Activated CD4-positive, alpha-beta T cell treated with anti-CD3 and anti-CD28 coated beads for 36 hours (primary cell): ENCODE results near the gene ZBTB46. TPM values are rescaled to one million over a fixed set of nuclear protein-coding genes. Genes with fewer than 3 reads are reported as not detected.
A peak's percentile ranks its signal among the peaks of the same experiment; 100 is the strongest.

Source experiments
- ATAC-seq: fragments of 200-7000 bp; cut with Tn5 transposase; one replicate; pipeline ENCODE4 v1.10.0; 2021; ENCODE audit warnings: mild to moderate bottlenecking, moderate library complexity
- CTCF ChIA-PET: fragments of 350-600 bp; sonication (Branson Sonifier 250); formaldehyde crosslinking; loops from one replicate; lab custom pipeline; 2021; ENCODE audit warnings: antibody characterized with exemption; lab: Charles Lee
- POLR2A ChIA-PET: fragments of 350-600 bp; sonication (Branson Sonifier 250); formaldehyde crosslinking; loops from one replicate; lab custom pipeline; 2021; ENCODE audit warnings: antibody characterized with exemption, inconsistent platforms; lab: Charles Lee
- DNase-seq: peaks from one replicate; pipeline ENCODE4 v3.0.0-alpha.2; 2020
- H3K27ac Mint-ChIP-seq: one replicate; pipeline ENCODE4 v1.8.0; 2021; ENCODE audit warnings: mixed read lengths
- H3K27me3 Mint-ChIP-seq: one replicate; pipeline ENCODE4 v1.8.0; 2021; ENCODE audit warnings: mixed read lengths
- H3K36me3 Mint-ChIP-seq: one replicate; pipeline ENCODE4 v1.8.0; 2021; ENCODE audit warnings: low read depth, mixed read lengths
- H3K4me1 Mint-ChIP-seq: one replicate; pipeline ENCODE4 v1.8.0; 2021; ENCODE audit warnings: mixed read lengths
- H3K4me3 Mint-ChIP-seq: one replicate; pipeline ENCODE4 v1.8.0; 2021; ENCODE audit warnings: mild to moderate bottlenecking, moderate library complexity, mixed read lengths
- H3K9me3 Mint-ChIP-seq: one replicate; pipeline ENCODE4 v1.8.0; 2021; ENCODE audit warnings: low read depth, mixed read lengths
- intact Hi-C, 2 experiments: fragments of 100-400 bp; cut with DNase I in 1 of 2; cut with micrococcal nuclease in 1 of 2; formaldehyde crosslinking; loops; one replicate each; pipeline versions ENCODE4 v1.14.2 to v1.15.1; 2022 to 2024; cut with DNase I, micrococcal nuclease
- total RNA-seq, 2 experiments: library from RNA; stranded (reverse); gene quantifications; one replicate each; pipeline ENCODE4 v1.2.3, GENCODE V29; 2021

ZBTB46 gene
- total RNA-seq, 2 experiments from 2014 or later = 0.88 to 1.3 TPM

GRCh38 chr20:63794614-63795013 is 36.5 kb downstream of the ZBTB46 start:
- H3K27ac Mint-ChIP-seq = no peak overlapping the region
- POLR2A ChIA-PET = no interaction called here
- intact Hi-C loops = loop anchor here in 1 of 2 experiments (5.0 kb wide), 2 partner anchors 87 to 257 kb away; partner anchors contain the start of genes ARFRP1, PTK6 and ZGPAT
- peaks cover 2% of the 10 kb centered on the region for H3K27me3 Mint-ChIP-seq
- H3K4me3 Mint-ChIP-seq = no peak overlapping the region
- H3K9me3 Mint-ChIP-seq = no peaks in the 10 kb centered on the region
- peaks cover 2% of the 10 kb centered on the region for H3K4me1 Mint-ChIP-seq
- no peak for DNase-seq
- no peaks in the 10 kb centered on the region for H3K36me3 Mint-ChIP-seq
- CTCF ChIA-PET = interaction anchor here (0.6 to 1.9 kb wide), 6 partner anchors 9 to 142 kb away, joined by 3 to 8 read pairs (median 4); no protein-coding TSS in a partner anchor
- no peak for ATAC-seq

GRCh38 chr20:63792866-63793265 is 38.2 kb downstream of the ZBTB46 start:
- Mint-ChIP-seq H3K27ac (no peak overlapping the region), H3K9me3 (no peaks in the 10 kb centered on the region), H3K36me3 (no peaks in the 10 kb centered on the region), H3K4me3 (no peak overlapping the region), H3K27me3 (peaks cover 2% of the 10 kb centered on the region), H3K4me1 (peaks cover 2% of the 10 kb centered on the region)
- POLR2A ChIA-PET = no interaction called here
- ATAC-seq = no peak
- DNase-seq = no peak
- intact Hi-C loops = no loop called here
- CTCF ChIA-PET = no interaction called here

- Mint-ChIP-seq H3K27ac (no peak overlapping the region), H3K9me3 (no peaks in the 10 kb centered on the region), H3K36me3 (no peaks in the 10 kb centered on the region), H3K4me3 (no peak overlapping the region), H3K27me3 (peaks cover 2% of the 10 kb centered on the region), H3K4me1 (peaks cover 2% of the 10 kb centered on the region)
- no peak for ATAC-seq
- CTCF ChIA-PET = interaction anchor here (0.7 kb wide), 2 partner anchors 27 to 287 kb away, joined by 3 read pairs; no protein-coding TSS in a partner anchor
- no peak for DNase-seq
- POLR2A ChIA-PET = no interaction called here
- intact Hi-C loops = no loop called here
Measured at GRCh38 chr20:63791497-63792156, 39.4 kb downstream of the ZBTB46 start.

- intact Hi-C loops = no loop called here
- no peaks in the 10 kb centered on the region for H3K36me3 Mint-ChIP-seq
- no peaks in the 10 kb centered on the region for H3K9me3 Mint-ChIP-seq
- DNase-seq (no peak), ATAC-seq (no peak)
- H3K4me3 Mint-ChIP-seq = no peak overlapping the region
- H3K4me1 Mint-ChIP-seq = no peaks in the 10 kb centered on the region
- CTCF ChIA-PET = no interaction called here
- POLR2A ChIA-PET = no interaction called here
- no peak overlapping the region for H3K27ac Mint-ChIP-seq
- peaks cover 2% of the 10 kb centered on the region for H3K27me3 Mint-ChIP-seq
Measured at GRCh38 chr20:63790572-63791168, 40.4 kb downstream of the ZBTB46 start.

- no peak for DNase-seq
- CTCF ChIA-PET = no interaction called here
- H3K27me3 Mint-ChIP-seq = peaks cover under 1% of the 10 kb centered on the region
Measured at GRCh38 chr20:63789836-63790571, 41.1 kb downstream of the ZBTB46 start.

GRCh38 chr20:63787749-63788148 is 43.3 kb downstream of the ZBTB46 start:
- no peaks in the 10 kb centered on the region for H3K36me3 Mint-ChIP-seq
- H3K9me3 Mint-ChIP-seq = no peaks in the 10 kb centered on the region
- intact Hi-C loops = loop anchor here (2.0 to 5.0 kb wide), 3 partner anchors 75 to 333 kb away; partner anchors contain the start of gene ABHD16B (in 1 of the 2)
- ChIA-PET CTCF (interaction anchor here (0.7 to 2.6 kb wide), 3 partner anchors 25 to 197 kb away, joined by 3 to 15 read pairs (median 3); partner anchors contain the start of gene TPD52L2), POLR2A (no interaction called here)
- no peaks in the 10 kb centered on the region for H3K27me3 Mint-ChIP-seq
- ATAC-seq = no peak
- H3K4me3 Mint-ChIP-seq = no peak overlapping the region
- no peaks in the 10 kb centered on the region for H3K4me1 Mint-ChIP-seq
- no peak for DNase-seq
- H3K27ac Mint-ChIP-seq = no peak overlapping the region

More at GRCh38 chr20:63789836-63790571, 41.1 kb downstream of the ZBTB46 start:
- Mint-ChIP-seq H3K9me3 (no peaks in the 10 kb centered on the region), H3K27ac (no peak overlapping the region), H3K4me3 (no peak overlapping the region), H3K36me3 (no peaks in the 10 kb centered on the region), H3K4me1 (no peaks in the 10 kb centered on the region)
- intact Hi-C loops = loop anchor here in 1 of 2 experiments (5.0 kb wide), 2 partner anchors 72 to 182 kb away; partner anchors contain the start of gene ABHD16B
- POLR2A ChIA-PET = no interaction called here
- no peak for ATAC-seq

GRCh38 chr20:63787302-63787701 is 43.8 kb downstream of the ZBTB46 start:
- ATAC-seq = no peak
- POLR2A ChIA-PET = no interaction called here
- CTCF ChIA-PET = interaction anchor here (1.1 to 4.3 kb wide), 4 partner anchors 12 to 205 kb away, joined by 3 to 15 read pairs (median 8); partner anchors contain the start of gene TPD52L2

GRCh38 chr20:63785691-63786131 is 45.4 kb downstream of the ZBTB46 start:
- Mint-ChIP-seq H3K9me3 (no peaks in the 10 kb centered on the region), H3K4me1 (peaks cover 18% of the 10 kb centered on the region), H3K36me3 (no peaks in the 10 kb centered on the region), H3K27ac (no peak overlapping the region), H3K27me3 (no peaks in the 10 kb centered on the region), H3K4me3 (no peak overlapping the region)
- intact Hi-C loops = loop anchor here (1.0 to 5.0 kb wide), 5 partner anchors 77 to 335 kb away; partner anchors contain the start of gene ABHD16B (in 1 of the 2)
- ATAC-seq = no peak
- no peak for DNase-seq
- ChIA-PET CTCF (interaction anchor here (0.8 to 4.3 kb wide), 9 partner anchors 9 to 123 kb away, joined by 3 to 15 read pairs (median 6); partner anchors contain the start of genes ARFRP1, TPD52L2 and ZGPAT), POLR2A (no interaction called here)

More at GRCh38 chr20:63787302-63787701, 43.8 kb downstream of the ZBTB46 start:
- Mint-ChIP-seq H3K9me3 (no peaks in the 10 kb centered on the region), H3K4me3 (no peak overlapping the region), H3K36me3 (no peaks in the 10 kb centered on the region), H3K27ac (no peak overlapping the region), H3K27me3 (no peaks in the 10 kb centered on the region), H3K4me1 (peaks cover 4% of the 10 kb centered on the region)
- intact Hi-C loops = loop anchor here (2.0 to 5.0 kb wide), 3 partner anchors 75 to 333 kb away; partner anchors contain the start of gene ABHD16B (in 1 of the 2)
- no peak for DNase-seq

GRCh38 chr20:63783970-63784369 is 47.1 kb downstream of the ZBTB46 start:
- H3K36me3 Mint-ChIP-seq = no peaks in the 10 kb centered on the region
- no peak overlapping the region for H3K4me3 Mint-ChIP-seq
- intact Hi-C loops = loop anchor here in 1 of 2 experiments (5.0 kb wide), 1 partner anchor 77 kb away; the partner anchor contains the start of genes ARFRP1 and ZGPAT
- no peak overlapping the region for H3K27ac Mint-ChIP-seq
- ATAC-seq (no peak), DNase-seq (no peak)
- peaks cover 19% of the 10 kb centered on the region for H3K4me1 Mint-ChIP-seq
- CTCF ChIA-PET = interaction anchor here (0.7 to 4.3 kb wide), 8 partner anchors 8 to 906 kb away, joined by 3 to 12 read pairs (median 4); no protein-coding TSS in a partner anchor
- H3K27me3 Mint-ChIP-seq = no peaks in the 10 kb centered on the region
- H3K9me3 Mint-ChIP-seq = no peaks in the 10 kb centered on the region
- POLR2A ChIA-PET = no interaction called here

GRCh38 chr20:63782521-63782971 is 48.5 kb downstream of the ZBTB46 start:
- H3K36me3 Mint-ChIP-seq = no peaks in the 10 kb centered on the region
- no peaks in the 10 kb centered on the region for H3K27me3 Mint-ChIP-seq

More at GRCh38 chr20:63782521-63782971, 48.5 kb downstream of the ZBTB46 start:
- Mint-ChIP-seq H3K9me3 (no peaks in the 10 kb centered on the region), H3K27ac (no peak overlapping the region), H3K4me3 (no peak overlapping the region), H3K4me1 (peaks cover 19% of the 10 kb centered on the region)
- intact Hi-C loops = loop anchor here (1.0 to 5.0 kb wide), 3 partner anchors 75 to 244 kb away; partner anchors contain the start of genes ARFRP1 (in 2 of the 2) and ZGPAT (in 1 of the 2)
- ATAC-seq (peak; percentile 3), DNase-seq (peak; percentile 23)
- ChIA-PET CTCF (interaction anchor here (0.7 kb wide), 1 partner anchor 159 kb away, joined by 3 read pairs; no protein-coding TSS in a partner anchor), POLR2A (no interaction called here)
